Testis (tissue), 3 donors: ENCODE data around the gene CUEDC1. TPM values are rescaled to one million over a fixed set of nuclear protein-coding genes. Genes with fewer than 3 reads are reported as not detected.
"Not testable (repeated sequence)": the region's sequence is repeated elsewhere in the genome, so short reads cannot be mapped to it uniquely, and the experiment has no call there.

Experiments
- DNase-seq: peaks from one replicate; pipeline ENCODE4 v3.0.0-alpha.2; 2019
- H3K27ac ChIP-seq, 2 donors: fragments of 200-600 bp; sonication (generic); one replicate each; pipeline ENCODE4 v1.5.1; 2019
- H3K27me3 ChIP-seq: fragments of 200-600 bp; sonication (generic); one replicate; pipeline ENCODE4 v1.5.1; 2019
- H3K36me3 ChIP-seq: fragments of 200-600 bp; sonication (generic); one replicate; pipeline ENCODE4 v1.5.1; 2017; ENCODE audit warnings: low read depth; ENCODE audit errors: missing control alignments
- H3K4me1 ChIP-seq: fragments of 200-600 bp; sonication (generic); one replicate; pipeline ENCODE4 v1.5.1; 2019
- H3K4me3 ChIP-seq, 2 donors: fragments of 200-600 bp; sonication (generic); one replicate each; pipeline ENCODE4 v1.5.1; 2017 to 2019
- H3K9me3 ChIP-seq: fragments of 200-600 bp; sonication (generic); one replicate; pipeline ENCODE4 v1.5.1; 2017
- POLR2A ChIP-seq: fragments of 450-650 bp; IDR thresholded peaks from one replicate; pipeline ENCODE4 v1.6.1; 2017; ENCODE audit warnings: antibody characterized with exemption, mild to moderate bottlenecking, moderate library complexity
- WGBS, 2 donors: methylation state at CpG; one replicate each; pipeline ENCODE4 v1.1.5; 2018; 5-methylcytosine and 5-hydroxymethylcytosine counted together
- intact Hi-C: fragments of 100-400 bp; cut with DNase I; formaldehyde crosslinking; loops from one replicate; pipeline ENCODE4 v1.15.1; 2023; ENCODE audit warnings: low total_unique reads
- polyA plus RNA-seq: library from polyadenylated mRNA; stranded (reverse); fragments of 350-450 nt; fragmentation: Illumina TruSeq; extraction: RNeasy Lipid Tissue Mini Kit (QIAGEN cat#74804); gene quantifications from one replicate; pipeline ENCODE4 v1.2.3, GENCODE V29; 2014; ENCODE audit warnings: low read depth, low replicate concordance; ENCODE audit not compliant: insufficient read depth
- total RNA-seq, 2 donors: library from RNA; depleted of rRNA; stranded (reverse); fragments of >200 nt; gene quantifications; one replicate each; pipeline ENCODE4 v1.2.3, GENCODE V29; 2016
- TF ChIP-seq, protein P1 (sequence below), 3 experiments: fragments of 450-650 bp in 2 of 3; fragments of 200-600 bp in 1 of 3; sonication (generic) in 1 of 3; IDR thresholded peaks; one replicate each; pipeline ENCODE4 v1.5.1; 2016 to 2019; ENCODE audit warnings: antibody characterized with exemption in 3 of 3, mild to moderate bottlenecking in 2 of 3, moderate library complexity in 1 of 3

Gene CUEDC1
- total and polyA plus RNA-seq, 3 donors from 2014 or later: 6.5 to 13.3 (median 8.6) TPM

DNA sequence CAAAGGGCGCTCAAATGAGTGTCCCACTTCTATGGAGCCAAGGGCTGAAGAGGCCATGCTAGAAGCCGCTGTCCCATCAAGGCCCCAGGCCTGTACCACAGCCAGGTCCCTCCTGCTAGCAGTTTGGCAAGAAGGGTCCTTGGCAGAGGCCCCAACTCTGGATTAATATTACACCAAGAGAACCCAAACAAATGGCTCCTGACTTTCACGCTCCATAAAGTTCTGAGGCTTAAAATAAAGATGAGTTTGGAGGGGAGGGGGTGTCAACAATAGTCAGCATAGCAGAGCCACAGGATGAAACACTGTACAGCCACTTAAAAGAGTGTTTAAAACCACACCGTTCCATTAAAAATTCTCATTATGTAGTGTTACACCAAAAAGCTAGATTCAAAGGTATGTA, 30.5 kb downstream of the CUEDC1 start:
- Histone ChIP-seq H3K36me3 (no peaks in the 10 kb centered on the region), H3K27me3 (no peaks in the 10 kb centered on the region), H3K4me3 (no peak overlapping the region), H3K27ac (no peak overlapping the region), H3K4me1 (peaks cover 23% of the 10 kb centered on the region), H3K9me3 (no peaks in the 10 kb centered on the region)
- 67 to 88% methylated on average over 4 of the region's 4 CpGs for WGBS, 2 donors
- DNase-seq: no peak
- intact Hi-C loops: no loop called here
- TF ChIP-seq, protein P1, sequence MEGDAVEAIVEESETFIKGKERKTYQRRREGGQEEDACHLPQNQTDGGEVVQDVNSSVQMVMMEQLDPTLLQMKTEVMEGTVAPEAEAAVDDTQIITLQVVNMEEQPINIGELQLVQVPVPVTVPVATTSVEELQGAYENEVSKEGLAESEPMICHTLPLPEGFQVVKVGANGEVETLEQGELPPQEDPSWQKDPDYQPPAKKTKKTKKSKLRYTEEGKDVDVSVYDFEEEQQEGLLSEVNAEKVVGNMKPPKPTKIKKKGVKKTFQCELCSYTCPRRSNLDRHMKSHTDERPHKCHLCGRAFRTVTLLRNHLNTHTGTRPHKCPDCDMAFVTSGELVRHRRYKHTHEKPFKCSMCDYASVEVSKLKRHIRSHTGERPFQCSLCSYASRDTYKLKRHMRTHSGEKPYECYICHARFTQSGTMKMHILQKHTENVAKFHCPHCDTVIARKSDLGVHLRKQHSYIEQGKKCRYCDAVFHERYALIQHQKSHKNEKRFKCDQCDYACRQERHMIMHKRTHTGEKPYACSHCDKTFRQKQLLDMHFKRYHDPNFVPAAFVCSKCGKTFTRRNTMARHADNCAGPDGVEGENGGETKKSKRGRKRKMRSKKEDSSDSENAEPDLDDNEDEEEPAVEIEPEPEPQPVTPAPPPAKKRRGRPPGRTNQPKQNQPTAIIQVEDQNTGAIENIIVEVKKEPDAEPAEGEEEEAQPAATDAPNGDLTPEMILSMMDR (IDR thresholded peaks at IDR 0.05): no peak
- TF ChIP-seq POLR2A: no peak

DNA sequence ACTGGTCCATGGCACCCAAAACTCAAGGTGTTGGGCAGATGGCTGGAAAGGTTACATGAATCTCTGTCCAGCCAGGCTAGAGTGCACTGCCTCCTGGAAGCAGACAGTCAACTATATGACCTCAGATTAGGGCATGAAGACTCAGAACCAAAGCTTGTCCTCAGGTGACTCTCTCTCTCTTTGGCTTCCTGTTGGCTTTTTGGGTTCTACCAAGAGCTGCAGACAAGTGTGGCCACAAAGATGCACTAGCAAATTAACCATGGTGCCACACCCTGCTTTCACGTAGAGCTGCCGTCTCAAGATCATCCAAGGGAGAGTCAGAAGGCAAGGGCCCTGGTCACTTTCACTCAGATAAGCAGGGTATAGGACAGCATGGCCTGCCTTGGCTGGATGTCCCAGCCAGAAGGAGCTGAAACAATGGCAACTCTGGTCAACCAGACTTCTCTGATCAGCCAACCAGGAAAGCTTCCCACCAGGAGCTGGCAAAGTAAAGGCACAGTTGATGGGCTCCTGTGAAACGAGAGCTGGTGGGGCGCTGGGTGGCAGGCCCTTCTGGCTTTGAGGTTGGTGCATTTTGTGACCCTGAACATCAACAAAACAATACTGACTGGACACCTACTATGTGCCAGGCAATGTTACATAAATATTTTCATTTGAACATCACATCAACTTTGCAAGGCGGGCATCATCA, 31.9 kb downstream of the CUEDC1 start:
- 93 to 97% methylated on average over 3 to 5 of the region's 5 CpGs for WGBS, 2 donors
- Histone ChIP-seq H3K4me3 (no peak overlapping the region), H3K9me3 (no peaks in the 10 kb centered on the region), H3K27me3 (no peaks in the 10 kb centered on the region), H3K36me3 (no peaks in the 10 kb centered on the region), H3K27ac (no peak overlapping the region), H3K4me1 (peaks cover 20% of the 10 kb centered on the region)
- intact Hi-C loops: no loop called here
- TF ChIP-seq POLR2A: no peak
- TF ChIP-seq, protein P1 (IDR thresholded peaks at IDR 0.05): no peak
- DNase-seq: no peak

DNA sequence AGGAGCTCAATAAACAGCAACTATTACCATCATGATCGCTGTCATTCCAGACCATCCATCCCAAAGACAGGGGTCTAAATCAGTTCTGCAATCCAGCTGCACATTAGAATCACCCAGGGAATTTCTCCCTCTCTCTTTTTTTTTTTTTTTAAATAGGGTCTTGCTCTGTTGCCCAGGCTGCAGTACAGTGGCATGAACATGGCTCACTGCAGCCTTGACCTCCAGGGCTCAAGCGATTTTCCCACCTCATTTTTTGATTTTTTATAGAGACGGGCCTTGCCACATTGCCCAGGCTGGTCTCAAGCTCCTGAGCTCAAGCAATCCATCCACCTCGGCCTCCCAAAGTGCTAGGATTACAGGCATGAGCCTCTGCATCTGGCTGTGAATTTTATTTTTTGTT, 32.5 kb downstream of the CUEDC1 start:
- 95 to 96% methylated on average over 4 of the region's 4 CpGs for WGBS, 2 donors
- H3K4me3 ChIP-seq, intact Hi-C loops: not testable (repeated sequence)

DNA sequence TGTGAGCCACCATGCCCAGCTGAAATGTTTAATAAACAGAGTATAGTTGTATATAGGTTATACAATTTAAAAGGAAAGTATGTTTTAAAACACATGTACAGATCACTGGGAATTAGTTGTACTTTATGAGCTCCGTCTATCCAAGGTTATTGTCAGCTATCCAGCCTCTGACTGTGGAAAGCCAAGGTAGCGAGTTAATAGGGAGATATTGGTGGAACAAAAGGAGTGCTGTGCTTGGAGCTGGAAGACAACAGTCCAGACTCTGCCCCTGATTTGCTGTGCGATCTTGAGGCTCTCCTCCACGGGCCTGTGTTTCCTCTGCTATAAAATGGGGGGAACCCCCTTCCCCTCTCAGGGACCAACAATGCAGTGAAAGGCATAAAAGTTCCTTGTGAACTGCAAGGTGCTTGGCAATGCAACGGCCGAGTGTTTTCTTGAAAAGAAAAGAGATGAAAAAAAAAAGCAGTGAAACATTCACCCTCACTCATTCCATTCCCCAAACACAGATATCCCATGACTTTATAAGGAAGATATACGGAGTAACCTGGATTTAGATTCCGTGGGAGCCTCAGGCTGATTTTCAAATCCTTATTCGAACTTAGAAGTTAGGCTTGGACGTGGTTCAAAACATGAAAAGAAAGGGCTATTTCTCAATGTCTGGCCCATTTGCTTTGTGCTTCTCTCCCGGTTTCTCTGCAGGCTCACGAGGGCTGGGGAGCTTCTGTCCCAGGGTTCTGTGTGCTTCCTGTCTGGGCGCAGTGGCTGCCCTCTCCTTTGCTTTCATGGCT, 34.1 kb downstream of the CUEDC1 start:
- no peaks in the 10 kb centered on the region for H3K36me3 ChIP-seq
- H3K27me3 ChIP-seq: no peaks in the 10 kb centered on the region
- H3K27ac ChIP-seq: peak overlapping the region in 1 of 2 donors; percentile 37
- H3K4me3 ChIP-seq: no peak overlapping the region
- WGBS, 2 donors: 33 to 38% methylated on average over 13 of the region's 13 CpGs
- H3K4me1 ChIP-seq: peaks cover 10% of the 10 kb centered on the region
- TF ChIP-seq POLR2A: no peak
- TF ChIP-seq, protein P1 (IDR thresholded peaks at IDR 0.05): no peak
- intact Hi-C loops: no loop called here
- DNase-seq: peak; percentile 35
- H3K9me3 ChIP-seq: no peaks in the 10 kb centered on the region

More for the DNA sequence above, 32.5 kb downstream of the CUEDC1 start:
- H3K27me3 ChIP-seq, H3K9me3 ChIP-seq, H3K36me3 ChIP-seq, DNase-seq, H3K27ac ChIP-seq: not testable (repeated sequence)
- H3K4me1 ChIP-seq: peaks cover 19% of the 10 kb centered on the region

DNA sequence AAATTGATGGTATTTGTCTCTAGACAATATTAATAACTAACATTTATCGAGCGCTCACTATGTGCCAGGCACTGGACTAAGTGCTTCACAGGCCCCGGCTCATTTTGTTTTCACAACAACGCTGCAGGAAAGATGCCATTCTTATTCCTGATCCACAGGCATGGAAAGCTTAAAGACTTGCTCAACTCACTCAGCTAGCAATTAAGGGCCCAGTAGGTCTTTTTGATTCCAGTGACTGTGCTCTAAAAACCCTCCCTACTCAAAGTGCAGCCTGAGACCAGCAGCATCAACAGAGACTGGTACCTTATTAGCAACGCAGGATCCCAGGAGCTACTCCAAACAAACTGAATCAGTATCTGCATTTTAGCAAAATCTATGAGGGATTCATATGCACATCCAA, 35.3 kb downstream of the CUEDC1 start:
- 90 to 96% methylated on average over 5 of the region's 5 CpGs for WGBS, 2 donors
- peaks cover 16% of the 10 kb centered on the region for H3K4me1 ChIP-seq
- no peak for DNase-seq

More for the DNA sequence above, 35.3 kb downstream of the CUEDC1 start:
- H3K27me3 ChIP-seq: no peaks in the 10 kb centered on the region
- TF ChIP-seq, protein P1 (IDR thresholded peaks at IDR 0.05): no peak
- no peak for TF ChIP-seq POLR2A
- no peaks in the 10 kb centered on the region for H3K36me3 ChIP-seq
- intact Hi-C loops: no loop called here
- no peak overlapping the region for H3K27ac ChIP-seq
- no peak overlapping the region for H3K4me3 ChIP-seq
- no peaks in the 10 kb centered on the region for H3K9me3 ChIP-seq
